Fibroblast of pulmonary artery (primary cell): ENCODE data around the gene EIF1AX.

ENCODE experiments used
- DNase-seq: peaks from one replicate; pipeline ENCODE4 v3.0.0-alpha.2; 2010; ENCODE audit warnings: low read depth
- H3K4me3 ChIP-seq: replicated peaks from 2 replicates; pipeline ENCODE4 v1.5.1; 2011; ENCODE audit warnings: low read depth, mild to moderate bottlenecking, control low read depth, low read length, moderate library complexity
- TF ChIP-seq, protein P1 (sequence below): IDR thresholded peaks from 2 replicates; pipeline ENCODE4 v1.5.1; 2011; ENCODE audit warnings: mild to moderate bottlenecking, control low read depth, low read length, inconsistent platforms; ENCODE audit errors: missing control alignments

The EIF1AX gene

DNA sequence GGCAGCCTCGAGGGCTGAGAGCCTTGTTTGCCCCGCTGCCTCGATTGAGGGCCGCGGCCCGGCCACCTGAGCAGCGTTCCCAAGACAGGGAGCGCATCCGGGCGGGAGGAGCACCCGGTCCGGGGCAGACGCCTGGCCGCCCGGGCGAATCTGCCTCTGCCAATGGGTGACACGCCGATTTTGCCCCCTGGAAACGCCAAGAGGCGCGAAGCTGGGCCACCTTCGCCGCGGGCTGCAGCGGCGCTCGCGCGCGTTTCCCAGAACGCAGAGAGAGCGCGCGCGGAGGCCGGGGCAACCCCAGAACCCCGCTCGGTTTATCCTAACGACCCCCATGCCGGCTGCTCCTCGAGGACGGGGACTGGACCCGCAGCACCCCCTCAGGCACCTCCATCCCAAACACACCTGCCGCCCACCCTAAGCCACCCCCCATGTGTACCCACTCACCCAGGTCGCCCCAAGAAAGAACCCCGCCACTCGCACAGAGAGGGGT, 25.5 kb downstream of the EIF1AX start:
- H3K4me3 ChIP-seq, result peak overlapping the region; percentile 30
- TF ChIP-seq, protein P1, sequence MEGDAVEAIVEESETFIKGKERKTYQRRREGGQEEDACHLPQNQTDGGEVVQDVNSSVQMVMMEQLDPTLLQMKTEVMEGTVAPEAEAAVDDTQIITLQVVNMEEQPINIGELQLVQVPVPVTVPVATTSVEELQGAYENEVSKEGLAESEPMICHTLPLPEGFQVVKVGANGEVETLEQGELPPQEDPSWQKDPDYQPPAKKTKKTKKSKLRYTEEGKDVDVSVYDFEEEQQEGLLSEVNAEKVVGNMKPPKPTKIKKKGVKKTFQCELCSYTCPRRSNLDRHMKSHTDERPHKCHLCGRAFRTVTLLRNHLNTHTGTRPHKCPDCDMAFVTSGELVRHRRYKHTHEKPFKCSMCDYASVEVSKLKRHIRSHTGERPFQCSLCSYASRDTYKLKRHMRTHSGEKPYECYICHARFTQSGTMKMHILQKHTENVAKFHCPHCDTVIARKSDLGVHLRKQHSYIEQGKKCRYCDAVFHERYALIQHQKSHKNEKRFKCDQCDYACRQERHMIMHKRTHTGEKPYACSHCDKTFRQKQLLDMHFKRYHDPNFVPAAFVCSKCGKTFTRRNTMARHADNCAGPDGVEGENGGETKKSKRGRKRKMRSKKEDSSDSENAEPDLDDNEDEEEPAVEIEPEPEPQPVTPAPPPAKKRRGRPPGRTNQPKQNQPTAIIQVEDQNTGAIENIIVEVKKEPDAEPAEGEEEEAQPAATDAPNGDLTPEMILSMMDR, result no peak
- DNase-seq, result no peak

DNA sequence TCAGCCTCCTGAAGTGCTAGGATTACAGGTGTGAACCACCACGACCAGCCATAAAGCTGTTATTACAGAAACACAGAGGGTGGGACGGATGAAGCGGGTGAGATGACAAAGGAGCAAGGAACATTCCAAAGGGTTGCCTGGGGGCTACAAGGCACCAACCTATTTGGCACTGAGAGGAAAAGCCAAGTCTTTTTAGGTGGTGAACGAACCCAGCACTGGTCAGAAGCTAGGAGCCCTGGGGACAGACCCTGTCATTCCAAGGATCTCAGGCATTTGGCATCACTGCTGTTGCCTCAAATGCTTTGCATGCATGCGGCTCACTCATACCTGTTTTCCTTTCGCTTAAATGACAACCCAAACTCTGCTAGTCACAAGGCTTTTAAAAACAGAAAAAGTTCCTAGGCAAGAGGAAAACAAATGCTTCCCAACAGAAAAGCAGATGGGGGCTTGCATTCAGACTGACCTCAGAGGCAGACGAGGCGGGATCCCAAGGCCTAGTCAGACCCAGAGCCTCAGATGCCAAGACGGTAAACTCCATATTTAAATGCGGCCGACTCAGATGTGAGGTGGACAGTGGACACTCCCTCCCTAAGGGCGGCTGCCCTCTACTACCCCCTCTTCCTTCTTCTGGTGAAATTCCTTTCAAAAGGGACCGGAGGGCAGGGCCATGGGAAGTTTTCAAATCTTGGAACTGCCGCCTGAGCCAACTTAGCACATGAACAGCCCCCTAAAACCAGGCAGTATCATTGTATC, 29.4 kb downstream of the EIF1AX start:
- TF ChIP-seq, protein P1, result no peak
- no peak overlapping the region for H3K4me3 ChIP-seq
- DNase-seq, result no peak

DNA sequence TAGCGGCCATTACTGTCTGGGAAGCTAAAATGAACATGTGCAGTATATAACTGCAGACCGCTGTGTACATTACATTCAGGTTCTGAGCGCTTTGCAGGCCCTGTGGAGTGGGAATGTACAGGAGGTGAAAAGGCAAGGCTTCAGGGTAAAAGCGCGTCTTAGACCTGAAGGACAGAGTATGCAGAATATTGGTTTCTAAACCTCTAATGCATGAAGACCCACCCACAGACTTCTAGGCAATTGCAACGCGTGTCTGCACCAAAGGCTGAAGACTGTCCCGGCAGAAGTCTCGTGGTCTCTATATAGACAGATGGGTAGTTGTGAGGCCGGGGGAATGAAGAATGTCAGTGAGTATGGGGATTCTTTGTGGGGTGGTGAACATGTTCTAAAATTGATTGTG, 30.4 kb downstream of the EIF1AX start:
- no peak for DNase-seq
- TF ChIP-seq, protein P1, result no peak
- H3K4me3 ChIP-seq, result no peak overlapping the region

DNA sequence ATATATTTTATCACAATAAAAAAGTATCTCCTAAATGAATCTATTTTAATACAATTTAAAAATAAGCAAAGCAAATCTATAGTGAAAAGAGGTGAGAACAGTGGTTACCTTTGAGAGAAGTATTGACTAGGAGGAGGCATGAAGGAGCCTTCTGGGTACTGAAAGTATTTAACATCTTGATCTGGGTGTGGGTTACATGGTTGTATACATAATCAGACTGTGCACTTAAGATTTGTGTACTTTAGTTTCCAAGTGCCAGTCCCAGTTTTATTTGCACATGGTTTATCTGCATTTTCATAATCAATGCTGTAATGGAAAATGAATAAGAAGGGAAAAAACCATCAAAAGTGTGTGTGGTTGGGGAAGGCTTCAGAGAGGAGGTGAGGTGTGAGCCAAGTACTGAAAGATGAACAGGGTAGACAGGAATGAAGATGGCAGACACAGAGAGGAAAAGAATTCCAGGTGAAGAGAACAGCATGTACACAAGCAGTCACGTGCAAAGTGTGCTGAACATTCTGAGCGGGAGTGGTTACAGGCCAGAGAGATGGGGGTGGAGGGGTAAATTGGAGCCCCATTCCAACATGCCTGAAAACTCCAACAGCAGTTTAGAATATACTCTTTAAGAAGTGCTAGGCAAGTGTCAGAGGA, 39.6 kb downstream of the EIF1AX start:
- H3K4me3 ChIP-seq, result no peak overlapping the region
- no peak for DNase-seq
- TF ChIP-seq, protein P1, result no peak

DNA sequence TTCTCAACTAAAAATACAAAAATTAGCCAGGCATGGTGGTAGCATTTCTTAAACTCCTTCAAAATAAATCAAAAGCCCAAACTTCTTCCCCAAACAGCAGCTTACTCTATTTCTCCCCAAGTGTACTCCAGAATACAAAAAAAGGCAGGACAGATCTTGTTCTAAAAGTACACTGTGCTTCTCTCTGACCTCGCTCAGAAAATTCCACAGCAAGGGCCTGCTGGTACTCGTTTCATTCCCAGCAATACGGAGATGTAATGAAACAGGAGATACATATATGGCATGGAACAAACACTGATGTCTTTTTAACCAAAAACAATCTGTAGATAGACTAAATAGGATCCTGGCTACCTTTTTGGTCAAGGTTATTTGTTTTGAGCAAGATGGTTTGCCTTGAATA, 50.1 kb downstream of the EIF1AX start:
- H3K4me3 ChIP-seq, result no peak overlapping the region
- DNase-seq, result no peak
- TF ChIP-seq, protein P1, result no peak

DNA sequence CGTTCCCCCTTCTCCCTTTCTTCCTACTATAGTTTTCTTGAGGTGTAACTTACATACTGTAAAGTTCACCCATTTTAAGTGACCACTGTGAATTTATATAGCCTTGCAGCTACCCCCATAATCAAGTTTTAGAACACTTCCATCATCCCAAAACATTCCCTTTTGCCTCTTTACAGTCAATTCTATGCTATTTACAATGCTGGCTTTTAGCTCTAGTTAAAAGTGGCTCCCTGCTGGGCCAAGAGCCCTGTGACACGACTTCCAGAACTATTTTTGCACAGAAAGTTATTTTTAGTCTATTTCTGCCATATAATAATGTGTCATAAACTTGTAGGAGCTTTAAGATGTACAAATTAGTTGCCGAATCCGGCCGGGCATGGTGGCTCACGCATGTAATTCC, 51.8 kb downstream of the EIF1AX start:
- no peak overlapping the region for H3K4me3 ChIP-seq
- TF ChIP-seq, protein P1, result no peak
- no peak for DNase-seq
